ENCODE data around the gene MB21D2.

MB21D2 gene

DNA sequence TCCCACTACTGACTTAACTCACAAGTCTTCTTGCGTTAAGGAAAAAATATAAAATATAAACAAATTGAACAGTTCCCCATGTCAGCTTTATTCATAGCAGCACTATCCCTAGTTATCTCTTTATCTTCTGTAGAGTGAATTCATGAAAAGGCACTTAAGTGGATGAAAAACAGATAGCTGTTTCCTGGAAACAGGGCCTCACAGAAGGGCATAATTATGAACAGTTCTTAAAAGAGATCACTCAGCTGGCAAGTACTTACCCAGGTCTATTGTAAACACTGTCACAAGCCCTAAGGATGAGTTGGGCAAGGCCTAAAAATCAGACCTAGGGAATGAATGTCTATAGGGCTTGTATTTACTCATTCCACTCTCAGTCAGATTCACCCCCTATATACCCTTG, 10.7 kb downstream of the MB21D2 start (continued):
- TF ChIP-seq, protein P1, sequence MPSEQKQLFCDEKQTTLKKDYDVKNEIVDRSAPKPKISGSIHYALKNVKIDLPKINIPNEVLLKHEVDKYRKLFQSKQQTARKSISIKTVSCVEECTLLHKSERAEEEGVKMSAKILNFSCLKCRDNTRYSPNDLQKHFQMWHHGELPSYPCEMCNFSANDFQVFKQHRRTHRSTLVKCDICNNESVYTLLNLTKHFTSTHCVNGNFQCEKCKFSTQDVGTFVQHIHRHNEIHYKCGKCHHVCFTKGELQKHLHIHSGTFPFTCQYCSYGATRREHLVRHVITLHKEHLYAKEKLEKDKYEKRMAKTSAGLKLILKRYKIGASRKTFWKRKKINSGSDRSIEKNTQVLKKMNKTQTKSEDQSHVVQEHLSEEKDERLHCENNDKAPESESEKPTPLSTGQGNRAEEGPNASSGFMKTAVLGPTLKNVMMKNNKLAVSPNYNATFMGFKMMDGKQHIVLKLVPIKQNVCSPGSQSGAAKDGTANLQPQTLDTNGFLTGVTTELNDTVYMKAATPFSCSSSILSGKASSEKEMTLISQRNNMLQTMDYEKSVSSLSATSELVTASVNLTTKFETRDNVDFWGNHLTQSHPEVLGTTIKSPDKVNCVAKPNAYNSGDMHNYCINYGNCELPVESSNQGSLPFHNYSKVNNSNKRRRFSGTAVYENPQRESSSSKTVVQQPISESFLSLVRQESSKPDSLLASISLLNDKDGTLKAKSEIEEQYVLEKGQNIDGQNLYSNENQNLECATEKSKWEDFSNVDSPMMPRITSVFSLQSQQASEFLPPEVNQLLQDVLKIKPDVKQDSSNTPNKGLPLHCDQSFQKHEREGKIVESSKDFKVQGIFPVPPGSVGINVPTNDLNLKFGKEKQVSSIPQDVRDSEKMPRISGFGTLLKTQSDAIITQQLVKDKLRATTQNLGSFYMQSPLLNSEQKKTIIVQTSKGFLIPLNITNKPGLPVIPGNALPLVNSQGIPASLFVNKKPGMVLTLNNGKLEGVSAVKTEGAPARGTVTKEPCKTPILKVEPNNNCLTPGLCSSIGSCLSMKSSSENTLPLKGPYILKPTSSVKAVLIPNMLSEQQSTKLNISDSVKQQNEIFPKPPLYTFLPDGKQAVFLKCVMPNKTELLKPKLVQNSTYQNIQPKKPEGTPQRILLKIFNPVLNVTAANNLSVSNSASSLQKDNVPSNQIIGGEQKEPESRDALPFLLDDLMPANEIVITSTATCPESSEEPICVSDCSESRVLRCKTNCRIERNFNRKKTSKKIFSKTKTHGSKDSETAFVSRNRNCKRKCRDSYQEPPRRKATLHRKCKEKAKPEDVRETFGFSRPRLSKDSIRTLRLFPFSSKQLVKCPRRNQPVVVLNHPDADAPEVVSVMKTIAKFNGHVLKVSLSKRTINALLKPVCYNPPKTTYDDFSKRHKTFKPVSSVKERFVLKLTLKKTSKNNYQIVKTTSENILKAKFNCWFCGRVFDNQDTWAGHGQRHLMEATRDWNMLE (tag by site-specific recombination; conservative IDR thresholded peaks at IDR 0.05; ENCODE audit: low read depth), result no peak
- TF ChIP-seq ZNF48 (tag by site-specific recombination; IDR thresholded peaks at IDR 0.05) (no peak), TRIM28 (IDR thresholded peaks at IDR 0.05; ENCODE audit: borderline replicate concordance, low read length) (no peak), BCL11A (tag by site-specific recombination; IDR thresholded peaks at IDR 0.05; ENCODE audit: low read depth) (no peak), SP2 (tag by site-specific recombination; IDR thresholded peaks at IDR 0.05) (no peak), ZSCAN30 (tag by site-specific recombination; IDR thresholded peaks at IDR 0.05) (no peak), ZNF585B (tag by site-specific recombination; IDR thresholded peaks at IDR 0.05) (no peak), ZNF544 (tag by site-specific recombination; IDR thresholded peaks at IDR 0.05) (no peak), KLF9 (tag by site-specific recombination; IDR thresholded peaks at IDR 0.05; ENCODE audit: low read depth) (no peak), SP7 (tag by site-specific recombination; IDR thresholded peaks at IDR 0.05) (peak; percentile 87), ZNF341 (tag by site-specific recombination; IDR thresholded peaks at IDR 0.05; ENCODE audit: low read depth) (no peak)

DNA sequence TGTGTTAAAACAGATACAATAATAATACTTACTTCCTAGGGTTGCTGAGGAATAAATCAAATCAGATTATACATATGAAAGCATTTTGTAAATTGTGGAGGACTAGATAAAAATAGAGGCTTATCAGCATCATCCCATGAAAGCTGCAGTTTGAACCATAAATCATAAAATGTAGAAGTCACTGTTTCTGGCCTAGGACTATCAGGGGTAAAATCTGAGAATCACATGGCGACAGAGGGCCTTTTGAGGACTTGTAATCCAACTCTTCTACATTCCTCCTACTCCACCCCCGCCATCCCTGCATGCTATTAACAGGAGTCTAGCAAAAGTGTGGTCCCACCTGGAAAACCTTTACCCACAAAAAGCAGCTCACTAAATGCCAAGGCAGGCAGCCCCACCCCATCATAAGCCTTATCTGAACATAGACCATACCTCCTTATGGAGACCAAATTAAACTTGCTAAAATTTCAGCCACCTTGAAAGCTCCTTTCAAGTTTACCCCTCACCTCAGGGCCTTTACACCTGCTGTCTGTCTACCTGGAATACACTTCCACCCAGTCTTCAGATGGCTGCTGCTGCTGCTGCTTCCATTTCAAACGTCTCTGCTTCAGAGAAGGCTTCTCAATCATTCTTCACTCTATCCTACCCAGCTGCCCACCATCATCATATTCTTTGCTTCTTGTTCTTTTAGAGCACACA, 11.5 kb downstream of the MB21D2 start:
- no peaks in the 10 kb centered on the region for H3K9me3 ChIP-seq (ENCODE audit: control insufficient read depth, insufficient read depth, low read depth, low read length)
- no peak overlapping the region for H3K4me3 ChIP-seq (ENCODE audit: low read depth, low read length)
- peaks cover 6% of the 10 kb centered on the region for H3K4me1 ChIP-seq (ENCODE audit: control insufficient read depth, insufficient read depth, low read length)
- CTCF ChIA-PET, result interaction anchor here (0.6 to 2.0 kb wide), 3 partner anchors 18 to 223 kb away, joined by 3 to 5 read pairs (median 3); no protein-coding TSS in a partner anchor
- H3K27ac ChIP-seq (ENCODE audit: extremely low read depth, low read depth, low read length), result no peak overlapping the region; the same call in 1 of the 2 replicates
- POLR2A ChIA-PET, result interaction anchor here (0.8 to 1.3 kb wide), 2 partner anchors 11 kb away, joined by 3 to 5 read pairs; partner anchors contain the start of gene MB21D2
- no peaks in the 10 kb centered on the region for H3K36me3 ChIP-seq (ENCODE audit: control insufficient read depth in 2 of 2, insufficient read depth in 1 of 2, low read length in 2 of 2)
- TF ChIP-seq ZBTB48 (tag by site-specific recombination; IDR thresholded peaks at IDR 0.05) (no peak), ZNF623 (tag by site-specific recombination; IDR thresholded peaks at IDR 0.05) (peak; percentile 74), ZNF274 (IDR thresholded peaks at IDR 0.05; ENCODE audit: low read length) (no peak), ZNF274 (tag by site-specific recombination; IDR thresholded peaks at IDR 0.05; ENCODE audit: borderline replicate concordance) (no peak), EGR2 (tag by site-specific recombination; IDR thresholded peaks at IDR 0.05; ENCODE audit: low read depth) (peak; percentile 48), ZFHX2 (tag by site-specific recombination; conservative IDR thresholded peaks at IDR 0.05) (peak; percentile 58; the same call in 1 of the 2 replicates)

DNA sequence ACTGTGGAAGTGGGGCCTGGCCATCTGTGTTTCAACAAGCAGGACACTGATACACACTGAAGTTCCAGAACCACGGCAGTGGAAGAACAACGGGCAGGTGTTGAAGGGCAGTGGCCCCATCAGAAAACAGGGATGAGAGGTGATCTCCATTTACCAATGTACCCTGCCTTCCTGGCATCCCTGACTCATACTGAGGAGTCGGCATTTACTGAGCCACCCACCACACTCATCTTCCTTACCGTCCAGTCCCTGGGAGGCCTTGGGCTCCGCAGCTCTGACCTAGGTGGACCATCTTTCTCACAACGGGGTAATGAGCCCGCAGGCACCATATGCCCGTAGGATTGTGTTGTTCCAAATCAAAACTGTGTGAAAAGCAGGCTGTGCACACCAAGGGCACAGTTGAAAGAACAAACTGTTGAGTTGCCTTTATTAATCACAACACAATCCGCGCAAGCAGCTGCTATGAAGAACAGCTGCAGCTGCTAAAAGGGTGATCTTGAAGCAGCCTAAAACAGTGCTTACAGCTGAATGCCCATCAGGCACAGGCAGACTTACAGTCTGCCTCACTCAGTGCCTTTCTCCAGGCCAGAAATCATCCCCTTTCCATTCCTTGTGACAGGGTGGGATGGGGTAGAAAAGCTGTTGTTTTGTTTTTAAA, 12.9 kb downstream of the MB21D2 start:
- H3K36me3 ChIP-seq (ENCODE audit: control insufficient read depth in 2 of 2, insufficient read depth in 1 of 2, low read length in 2 of 2), result no peaks in the 10 kb centered on the region
- no peak overlapping the region for H3K27ac ChIP-seq (ENCODE audit: extremely low read depth, low read depth, low read length)
- peaks cover 6% of the 10 kb centered on the region for H3K4me1 ChIP-seq (ENCODE audit: control insufficient read depth, insufficient read depth, low read length)
- H3K4me3 ChIP-seq (ENCODE audit: low read depth, low read length), result no peak overlapping the region
- POLR2A ChIA-PET, result no interaction called here
- H3K9me3 ChIP-seq (ENCODE audit: control insufficient read depth, insufficient read depth, low read depth, low read length), result no peaks in the 10 kb centered on the region
- CTCF ChIA-PET, result interaction anchor here (0.5 to 0.7 kb wide), 2 partner anchors 104 to 110 kb away, joined by 3 read pairs; no protein-coding TSS in a partner anchor
- TF ChIP-seq ZNF174 (tag by site-specific recombination; IDR thresholded peaks at IDR 0.05) (no peak), KLF1 (tag by site-specific recombination; IDR thresholded peaks at IDR 0.05) (no peak), ZNF423 (tag by site-specific recombination; IDR thresholded peaks at IDR 0.05) (no peak), ZNF248 (tag by site-specific recombination; IDR thresholded peaks at IDR 0.05) (no peak), KLF7 (tag by site-specific recombination; IDR thresholded peaks at IDR 0.05; ENCODE audit: borderline replicate concordance) (no peak), ZNF223 (tag by site-specific recombination; IDR thresholded peaks at IDR 0.05) (no peak), ZBTB17 (tag by site-specific recombination; IDR thresholded peaks at IDR 0.05) (no peak), ZNF558 (tag by site-specific recombination; IDR thresholded peaks at IDR 0.05) (no peak), ZNF138 (tag by site-specific recombination; IDR thresholded peaks at IDR 0.05; ENCODE audit: borderline replicate concordance) (no peak), ZNF560 (tag by site-specific recombination; IDR thresholded peaks at IDR 0.05; ENCODE audit: borderline replicate concordance) (no peak), ZNF404 (tag by site-specific recombination; IDR thresholded peaks at IDR 0.05) (no peak)
- TF ChIP-seq, protein P2, sequence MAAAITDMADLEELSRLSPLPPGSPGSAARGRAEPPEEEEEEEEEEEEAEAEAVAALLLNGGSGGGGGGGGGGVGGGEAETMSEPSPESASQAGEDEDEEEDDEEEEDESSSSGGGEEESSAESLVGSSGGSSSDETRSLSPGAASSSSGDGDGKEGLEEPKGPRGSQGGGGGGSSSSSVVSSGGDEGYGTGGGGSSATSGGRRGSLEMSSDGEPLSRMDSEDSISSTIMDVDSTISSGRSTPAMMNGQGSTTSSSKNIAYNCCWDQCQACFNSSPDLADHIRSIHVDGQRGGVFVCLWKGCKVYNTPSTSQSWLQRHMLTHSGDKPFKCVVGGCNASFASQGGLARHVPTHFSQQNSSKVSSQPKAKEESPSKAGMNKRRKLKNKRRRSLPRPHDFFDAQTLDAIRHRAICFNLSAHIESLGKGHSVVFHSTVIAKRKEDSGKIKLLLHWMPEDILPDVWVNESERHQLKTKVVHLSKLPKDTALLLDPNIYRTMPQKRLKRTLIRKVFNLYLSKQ (tag by site-specific recombination; IDR thresholded peaks at IDR 0.05; ENCODE audit: borderline replicate concordance), result no peak

Measured in HEK293 (cell line).